Measurements from ENCODE around the gene NT5C2.

The NT5C2 gene

GRCh38 chr10:103053659-103054581 lies 139.2 kb downstream of the NT5C2 start:
- no peak for DNase-seq

- DNase-seq, result no peak
Measured at GRCh38 chr10:103049237-103049636, 143.8 kb downstream of the NT5C2 start.

- no peak for DNase-seq
Measured at GRCh38 chr10:103047381-103047780, 145.7 kb downstream of the NT5C2 start.

- no peak for DNase-seq
Measured at GRCh38 chr10:103045961-103046360, 147.1 kb downstream of the NT5C2 start.

- no peak for DNase-seq
Measured at GRCh38 chr10:103044942-103045489, 148.1 kb downstream of the NT5C2 start.

- DNase-seq, result no peak
Measured at GRCh38 chr10:103042908-103043307, 150.2 kb downstream of the NT5C2 start.

GRCh38 chr10:103042129-103042528 lies 150.9 kb downstream of the NT5C2 start:
- DNase-seq, result no peak

GRCh38 chr10:103041391-103041790 lies 151.7 kb downstream of the NT5C2 start:
- DNase-seq, result no peak

- DNase-seq, result no peak
Measured at GRCh38 chr10:103040418-103040817, 152.7 kb downstream of the NT5C2 start.

- no peak for DNase-seq
Measured at GRCh38 chr10:103038570-103038969, 154.5 kb downstream of the NT5C2 start.

Measured in NCI-H446 treated with DMSO at 0.1 percent for 48 hours (cell line).